Suprapubic skin (tissue), 4 donors: ENCODE data around the gene SYNGR3. TPM values are rescaled to one million over a fixed set of nuclear protein-coding genes. Genes with fewer than 3 reads are reported as not detected.

ENCODE experiments used
- DNase-seq, 2 donors: peaks; one replicate each; pipeline ENCODE4 v3.0.0-alpha.2; 2019; ENCODE audit warnings: low spot score in 2 of 2
- H3K27ac ChIP-seq: fragments of 200-600 bp; sonication (generic); one replicate; pipeline ENCODE4 v1.5.1; 2019
- H3K27me3 ChIP-seq: fragments of 200-600 bp; sonication (generic); one replicate; pipeline ENCODE4 v1.5.1; 2019
- H3K36me3 ChIP-seq: fragments of 200-600 bp; sonication (generic); one replicate; pipeline ENCODE4 v1.5.1; 2019
- H3K4me1 ChIP-seq: fragments of 200-600 bp; sonication (generic); one replicate; pipeline ENCODE4 v1.5.1; 2019
- H3K4me3 ChIP-seq: fragments of 200-600 bp; sonication (generic); one replicate; pipeline ENCODE4 v1.5.1; 2019; ENCODE audit warnings: mild to moderate bottlenecking
- H3K9me3 ChIP-seq: fragments of 200-600 bp; sonication (generic); one replicate; pipeline ENCODE4 v1.5.1; 2019
- EP300 ChIP-seq: sonication (generic); formaldehyde crosslinking; IDR thresholded peaks from one replicate; pipeline ENCODE4 v1.6.1; 2017; ENCODE audit warnings: antibody characterized with exemption
- POLR2A ChIP-seq, 2 donors: fragments of 450-650 bp; IDR thresholded peaks; one replicate each; pipeline ENCODE4 v1.6.1; 2017; ENCODE audit warnings: antibody characterized with exemption in 2 of 2, mild to moderate bottlenecking in 2 of 2, moderate library complexity in 2 of 2
- POLR2AphosphoS5 ChIP-seq, 3 donors: sonication (generic); formaldehyde crosslinking; IDR thresholded peaks; one replicate each; pipeline ENCODE4 v1.6.1; 2017; ENCODE audit warnings: antibody characterized with exemption in 3 of 3
- WGBS: methylation state at CpG from one replicate; pipeline ENCODE4 v1.1.5; 2018; 5-methylcytosine and 5-hydroxymethylcytosine counted together
- total RNA-seq, 4 donors: library from RNA; depleted of rRNA; stranded (reverse); fragments of >200 nt; gene quantifications; one replicate each; pipeline ENCODE4 v1.1.0, GENCODE V29; 2016
- TF ChIP-seq, protein P1 (sequence below), 2 donors: fragments of 200-600 bp in 1 of 2; fragments of 450-650 bp in 1 of 2; sonication (generic) in 1 of 2; IDR thresholded peaks; one replicate each; pipeline ENCODE4 v1.5.1; 2016 to 2019; ENCODE audit warnings: antibody characterized with exemption in 2 of 2, mild to moderate bottlenecking in 1 of 2, moderate library complexity in 1 of 2

The SYNGR3 gene
- total RNA-seq, 4 donors from 2014 or later: 0.42 to 1.7 (median 0.60) TPM; not detected in 1

DNA sequence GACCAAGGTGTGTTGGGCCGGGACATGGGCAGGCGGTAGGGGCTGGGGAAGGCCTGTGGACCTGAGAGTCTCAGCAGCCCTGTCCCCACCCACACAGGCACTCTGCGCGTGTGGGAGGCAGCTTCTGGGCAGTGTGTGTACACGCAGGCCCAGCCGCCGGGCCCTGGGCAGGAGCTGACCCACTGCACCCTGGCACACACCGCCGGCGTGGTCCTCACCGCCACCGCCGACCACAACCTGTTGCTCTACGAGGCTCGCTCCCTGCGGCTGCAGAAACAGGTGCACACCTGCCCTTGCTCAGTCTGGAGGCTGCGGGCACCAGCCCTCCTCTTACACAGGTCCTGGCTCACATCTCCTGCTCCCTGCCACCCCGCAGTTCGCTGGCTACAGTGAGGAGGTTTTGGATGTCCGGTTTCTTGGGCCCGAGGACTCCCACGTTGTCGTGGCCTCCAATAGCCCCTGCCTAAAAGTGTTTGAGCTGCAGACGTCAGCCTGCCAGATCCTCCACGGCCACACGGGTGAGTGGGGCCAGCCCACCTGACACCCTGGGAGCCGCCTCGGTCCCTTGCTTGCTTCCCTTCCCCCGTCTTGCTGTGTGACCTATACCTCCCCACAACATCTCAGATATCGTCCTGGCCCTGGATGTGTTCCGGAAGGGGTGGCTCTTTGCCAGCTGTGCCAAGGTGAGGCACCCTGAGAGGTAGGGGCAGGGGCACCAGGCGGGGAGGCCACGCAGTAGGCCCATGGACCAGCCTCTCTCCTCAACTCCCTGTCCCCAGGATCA lies 14.1 kb upstream of the SYNGR3 start:
- peaks cover 21% of the 10 kb centered on the region for H3K27me3 ChIP-seq
- WGBS: 95% methylated on average over 20 of the region's 33 CpGs
- peaks cover 46% of the 10 kb centered on the region for H3K36me3 ChIP-seq

DNA sequence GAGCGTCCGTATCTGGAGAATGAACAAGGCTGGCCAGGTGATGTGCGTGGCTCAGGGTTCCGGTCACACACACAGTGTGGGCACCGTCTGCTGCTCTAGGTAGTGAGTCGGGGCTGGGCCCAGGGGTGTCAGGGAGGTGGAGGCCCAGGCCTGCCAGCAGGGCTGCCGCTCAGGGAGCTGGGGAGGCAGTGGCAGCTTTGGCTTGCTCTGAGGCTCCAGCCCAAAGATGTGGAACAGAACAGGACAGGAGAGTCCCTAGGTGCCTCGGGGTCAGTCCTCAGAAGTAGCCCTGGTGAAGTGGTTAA lies 13.6 kb upstream of the SYNGR3 start:
- Histone ChIP-seq H3K4me1 (peaks cover 49% of the 10 kb centered on the region), H3K27me3 (peaks cover 26% of the 10 kb centered on the region), H3K9me3 (no peaks in the 10 kb centered on the region), H3K27ac (no peak overlapping the region), H3K36me3 (peaks cover 46% of the 10 kb centered on the region), H3K4me3 (no peak overlapping the region)
- 84% methylated on average over 7 of the region's 8 CpGs for WGBS
- TF ChIP-seq POLR2A (IDR thresholded peaks at IDR 0.05) (no peak), EP300 (no peak), POLR2AphosphoS5 (IDR thresholded peaks at IDR 0.05) (no peak)
- TF ChIP-seq, protein P1, sequence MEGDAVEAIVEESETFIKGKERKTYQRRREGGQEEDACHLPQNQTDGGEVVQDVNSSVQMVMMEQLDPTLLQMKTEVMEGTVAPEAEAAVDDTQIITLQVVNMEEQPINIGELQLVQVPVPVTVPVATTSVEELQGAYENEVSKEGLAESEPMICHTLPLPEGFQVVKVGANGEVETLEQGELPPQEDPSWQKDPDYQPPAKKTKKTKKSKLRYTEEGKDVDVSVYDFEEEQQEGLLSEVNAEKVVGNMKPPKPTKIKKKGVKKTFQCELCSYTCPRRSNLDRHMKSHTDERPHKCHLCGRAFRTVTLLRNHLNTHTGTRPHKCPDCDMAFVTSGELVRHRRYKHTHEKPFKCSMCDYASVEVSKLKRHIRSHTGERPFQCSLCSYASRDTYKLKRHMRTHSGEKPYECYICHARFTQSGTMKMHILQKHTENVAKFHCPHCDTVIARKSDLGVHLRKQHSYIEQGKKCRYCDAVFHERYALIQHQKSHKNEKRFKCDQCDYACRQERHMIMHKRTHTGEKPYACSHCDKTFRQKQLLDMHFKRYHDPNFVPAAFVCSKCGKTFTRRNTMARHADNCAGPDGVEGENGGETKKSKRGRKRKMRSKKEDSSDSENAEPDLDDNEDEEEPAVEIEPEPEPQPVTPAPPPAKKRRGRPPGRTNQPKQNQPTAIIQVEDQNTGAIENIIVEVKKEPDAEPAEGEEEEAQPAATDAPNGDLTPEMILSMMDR (IDR thresholded peaks at IDR 0.05): no peak
- DNase-seq: no peak

More for the DNA sequence above, 14.1 kb upstream of the SYNGR3 start:
- DNase-seq: no peak
- Histone ChIP-seq H3K4me3 (no peak overlapping the region), H3K9me3 (no peaks in the 10 kb centered on the region), H3K27ac (no peak overlapping the region), H3K4me1 (peaks cover 51% of the 10 kb centered on the region)
- no peak for TF ChIP-seq EP300
- no peak for TF ChIP-seq POLR2A (IDR thresholded peaks at IDR 0.05)

DNA sequence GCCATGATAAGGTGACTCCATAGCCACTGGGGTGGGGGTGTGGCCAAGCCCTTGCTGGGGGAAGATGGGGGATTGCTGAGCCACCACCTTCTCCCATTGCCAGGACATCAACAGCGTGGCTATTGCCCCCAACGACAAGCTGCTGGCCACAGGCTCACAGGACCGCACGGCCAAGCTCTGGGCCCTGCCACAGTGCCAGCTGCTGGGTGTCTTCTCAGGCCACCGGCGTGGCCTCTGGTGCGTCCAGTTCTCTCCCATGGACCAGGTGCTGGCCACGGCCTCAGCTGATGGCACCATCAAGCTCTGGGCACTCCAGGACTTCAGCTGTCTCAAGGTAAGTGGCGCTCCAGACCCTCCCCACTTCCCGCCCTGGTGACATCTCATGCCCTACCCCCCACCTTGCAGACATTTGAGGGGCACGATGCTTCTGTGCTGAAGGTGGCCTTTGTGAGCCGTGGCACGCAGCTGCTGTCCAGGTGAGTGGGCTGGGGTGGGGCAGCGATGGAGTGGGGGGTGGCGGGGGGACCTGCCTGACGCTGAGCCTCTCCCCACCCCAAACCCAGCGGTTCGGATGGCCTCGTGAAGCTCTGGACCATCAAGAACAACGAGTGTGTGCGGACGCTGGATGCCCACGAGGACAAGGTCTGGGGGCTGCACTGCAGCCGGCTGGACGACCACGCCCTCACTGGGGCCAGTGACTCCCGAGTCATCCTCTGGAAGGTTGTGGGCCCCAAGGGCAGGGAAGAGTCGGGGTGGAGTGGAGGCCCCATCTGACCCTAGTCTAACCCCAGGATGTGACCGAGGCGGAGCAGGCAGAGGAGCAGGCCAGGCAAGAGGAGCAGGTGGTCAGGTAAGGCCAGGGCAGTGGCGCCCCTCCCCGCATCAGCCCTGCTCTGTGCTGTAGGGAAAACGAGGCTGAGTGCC lies 12.6 kb upstream of the SYNGR3 start:
- Histone ChIP-seq H3K27me3 (peaks cover 30% of the 10 kb centered on the region), H3K4me1 (peaks cover 54% of the 10 kb centered on the region), H3K36me3 (peaks cover 46% of the 10 kb centered on the region), H3K4me3 (no peak overlapping the region), H3K9me3 (no peaks in the 10 kb centered on the region), H3K27ac (no peak overlapping the region)
- no peak for DNase-seq
- 86% methylated on average over 7 of the region's 33 CpGs for WGBS
- TF ChIP-seq EP300 (no peak), POLR2AphosphoS5 (IDR thresholded peaks at IDR 0.05) (no peak), POLR2A (IDR thresholded peaks at IDR 0.05) (no peak)
- TF ChIP-seq, protein P1 (IDR thresholded peaks at IDR 0.05): no peak

DNA sequence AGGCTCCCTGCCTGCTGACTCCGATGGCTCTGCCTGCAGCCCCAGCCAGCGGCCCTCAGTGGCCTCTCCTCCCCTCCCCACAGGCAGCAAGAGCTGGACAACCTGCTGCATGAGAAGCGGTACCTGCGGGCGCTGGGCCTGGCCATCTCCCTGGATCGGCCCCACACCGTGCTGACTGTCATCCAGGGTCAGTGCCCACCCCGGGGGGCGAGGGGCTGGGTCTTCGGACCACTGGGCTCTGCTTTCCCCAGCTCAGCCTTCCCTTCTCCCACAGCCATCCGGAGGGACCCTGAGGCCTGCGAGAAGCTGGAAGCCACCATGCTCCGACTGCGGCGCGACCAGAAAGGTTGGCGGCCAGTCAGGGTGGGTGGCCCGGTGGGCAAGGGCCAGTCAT lies 11.9 kb upstream of the SYNGR3 start:
- TF ChIP-seq, protein P1 (IDR thresholded peaks at IDR 0.05): no peak
- TF ChIP-seq EP300 (no peak), POLR2AphosphoS5 (IDR thresholded peaks at IDR 0.05) (no peak), POLR2A (IDR thresholded peaks at IDR 0.05) (no peak)
- Histone ChIP-seq H3K27ac (no peak overlapping the region), H3K9me3 (no peaks in the 10 kb centered on the region), H3K27me3 (peaks cover 30% of the 10 kb centered on the region), H3K4me3 (no peak overlapping the region), H3K36me3 (peaks cover 46% of the 10 kb centered on the region), H3K4me1 (peaks cover 51% of the 10 kb centered on the region)
- 60% methylated on average over 2 of the region's 18 CpGs for WGBS
- DNase-seq: no peak

DNA sequence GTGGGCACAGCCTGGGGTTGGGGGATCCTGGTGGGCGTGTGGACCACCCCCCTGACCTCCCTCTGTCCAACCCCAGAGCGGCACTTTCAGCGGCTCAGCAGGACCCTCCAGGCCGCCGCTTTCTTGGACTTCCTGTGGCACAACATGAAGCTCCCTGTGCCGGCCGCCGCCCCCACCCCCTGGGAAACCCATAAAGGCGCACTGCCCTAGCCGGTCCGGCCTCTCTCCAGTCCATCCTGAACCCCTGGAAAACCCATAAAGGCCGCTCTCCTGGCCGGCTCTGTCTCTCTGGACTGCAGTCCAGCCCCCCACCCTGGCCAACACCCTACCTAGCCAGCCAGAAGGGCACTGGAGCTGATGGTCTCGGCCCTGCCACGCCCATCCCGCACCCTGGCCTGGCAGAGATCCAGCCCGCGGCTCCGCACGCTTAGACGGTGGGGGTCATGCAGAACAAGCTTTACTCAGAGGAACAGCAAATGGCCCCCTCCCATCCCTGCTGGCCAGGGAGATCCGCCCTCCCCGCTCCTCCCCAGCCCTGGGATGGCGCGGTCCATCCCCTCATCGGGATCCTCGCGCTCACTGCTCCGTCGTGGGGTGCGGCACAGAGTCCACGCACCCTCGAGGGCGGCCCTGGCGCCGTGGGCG lies 11.2 kb upstream of the SYNGR3 start:
- TF ChIP-seq, protein P1 (IDR thresholded peaks at IDR 0.05): no peak
- TF ChIP-seq POLR2A (IDR thresholded peaks at IDR 0.05) (no peak), EP300 (no peak), POLR2AphosphoS5 (IDR thresholded peaks at IDR 0.05) (no peak)
- Histone ChIP-seq H3K4me1 (peaks cover 51% of the 10 kb centered on the region), H3K9me3 (no peaks in the 10 kb centered on the region), H3K27me3 (peaks cover 30% of the 10 kb centered on the region), H3K4me3 (peak overlapping the region; percentile 41), H3K27ac (peak overlapping the region; percentile 43), H3K36me3 (peaks cover 46% of the 10 kb centered on the region)
- DNase-seq: no peak
- WGBS: 61% methylated on average over 7 of the region's 37 CpGs
